ENCODE results near the gene CLDN12. TPM values are rescaled to one million over a fixed set of nuclear protein-coding genes. Genes with fewer than 3 reads are reported as not detected.
A peak's percentile ranks its signal among the peaks of the same experiment; 100 is the strongest.

The CLDN12 gene
- polyA plus RNA-seq, 1 of the 3 experiments (the other 2 are of a cell fraction): 65.7 TPM

- TF ChIP-seq IRF3 (IDR thresholded peaks at IDR 0.05; ENCODE audit: low read depth, low read length): no peak
- no peak for TF ChIP-seq CTCF (IDR thresholded peaks at IDR 0.05)
- TF ChIP-seq RAD21 (IDR thresholded peaks at IDR 0.05; ENCODE audit: low read length): no peak
- TF ChIP-seq EP300 (IDR thresholded peaks at IDR 0.05; ENCODE audit: borderline replicate concordance in 1 of 2, low read depth in 1 of 2, low read length in 1 of 2): peak; percentile 87 to 95
These were observed 50.1 kb downstream of the CLDN12 start (continued) for GRCh38 chr7:90453259-90453891.

- H3K79me2 ChIP-seq (ENCODE audit: insufficient read depth): no peaks in the 10 kb centered on the region
- no peaks in the 10 kb centered on the region for H3K27me3 ChIP-seq (ENCODE audit: insufficient read depth)
- H3K36me3 ChIP-seq (replicated peaks in 1 of 2; ENCODE audit: control insufficient read depth in 1 of 2, insufficient read depth in 2 of 2, low read length in 1 of 2): no peaks in the 10 kb centered on the region
- CTCF ChIA-PET: interaction anchor here (2.1 to 3.2 kb wide), 4 partner anchors 142 to 581 kb away, joined by 9 to 100 read pairs (median 34); partner anchors contain the start of gene CDK14
- no peak overlapping the region for H3K4me3 ChIP-seq (ENCODE audit: low read depth in 2 of 2, low read length in 1 of 2)
- H3K9me2 ChIP-seq: no peaks in the 10 kb centered on the region
- peak overlapping the region; percentile 1; the same call in 1 of the 2 replicates for H3K4me2 ChIP-seq
- no peak overlapping the region for H3K9ac ChIP-seq
- H3K9me3 ChIP-seq: no peaks in the 10 kb centered on the region
- POLR2A ChIA-PET: no interaction called here
- H4K20me1 ChIP-seq (ENCODE audit: insufficient read depth): no peaks in the 10 kb centered on the region
- peaks cover 0 to 2% of the 10 kb centered on the region in 2 experiments; a peak in 1 of 4 replicates for H3K4me1 ChIP-seq (ENCODE audit: control insufficient read depth in 1 of 2, insufficient read depth in 2 of 2, low read depth in 1 of 2, low read length in 1 of 2)
- H3K27ac ChIP-seq (ENCODE audit: low read depth in 2 of 2, low read length in 1 of 2): peak overlapping the region; percentile 20 to 65; a peak in 2 of 4 replicates
- 66% methylated on average over 1 of the region's 1 CpG for WGBS (ENCODE audit: low lambda C conversion rate)
- H2AFZ ChIP-seq (ENCODE audit: low read depth): no peak overlapping the region
- no peak for DNase-seq
- H3F3A ChIP-seq (replicated peaks; ENCODE audit: insufficient read depth): no peaks in the 10 kb centered on the region
- TF ChIP-seq PBX3 (IDR thresholded peaks at IDR 0.05): no peak
- TF ChIP-seq IRF3 (IDR thresholded peaks at IDR 0.05; ENCODE audit: low read depth, low read length): no peak
- no peak for TF ChIP-seq GATA2 (CRISPR knock-in tag; IDR thresholded peaks at IDR 0.05)
- TF ChIP-seq CHD2 (IDR thresholded peaks at IDR 0.05; ENCODE audit: low read length, partially characterized antibody): no peak
- no peak for TF ChIP-seq USF1 (IDR thresholded peaks at IDR 0.05; ENCODE audit: borderline replicate concordance, low read depth)
- no peak for TF ChIP-seq MXI1 (IDR thresholded peaks at IDR 0.05; ENCODE audit: low read depth, low read length)
- TF ChIP-seq JUND (IDR thresholded peaks at IDR 0.05): no peak
- TF ChIP-seq TAF1 (IDR thresholded peaks at IDR 0.05; ENCODE audit: borderline replicate concordance, low read depth, low read length): no peak
- no peak for TF ChIP-seq EP300 (IDR thresholded peaks at IDR 0.05; ENCODE audit: borderline replicate concordance in 1 of 2, low read depth in 1 of 2, low read length in 1 of 2)
- TF ChIP-seq FOSL2 (IDR thresholded peaks at IDR 0.05; ENCODE audit: borderline replicate concordance, low read depth): no peak
- no peak for TF ChIP-seq REST (IDR thresholded peaks at IDR 0.05; ENCODE audit: low read depth, low read length)
- TF ChIP-seq YY1 (IDR thresholded peaks at IDR 0.05; ENCODE audit: low read depth): no peak
- TF ChIP-seq CTCF (IDR thresholded peaks at IDR 0.05): no peak
- no peak for TF ChIP-seq FOXM1 (IDR thresholded peaks at IDR 0.05; ENCODE audit: low read depth)
- no peak for TF ChIP-seq TEAD4 (IDR thresholded peaks at IDR 0.05; ENCODE audit: borderline replicate concordance, insufficient read depth)
- TF ChIP-seq NFIC (IDR thresholded peaks at IDR 0.05; ENCODE audit: borderline replicate concordance): no peak
These were observed 50.7 kb downstream of the CLDN12 start for GRCh38 chr7:90453931-90454330.

Data from SK-N-SH (cell line).